ENCODE results near the gene PNLIPRP2.

Gene PNLIPRP2

DNA sequence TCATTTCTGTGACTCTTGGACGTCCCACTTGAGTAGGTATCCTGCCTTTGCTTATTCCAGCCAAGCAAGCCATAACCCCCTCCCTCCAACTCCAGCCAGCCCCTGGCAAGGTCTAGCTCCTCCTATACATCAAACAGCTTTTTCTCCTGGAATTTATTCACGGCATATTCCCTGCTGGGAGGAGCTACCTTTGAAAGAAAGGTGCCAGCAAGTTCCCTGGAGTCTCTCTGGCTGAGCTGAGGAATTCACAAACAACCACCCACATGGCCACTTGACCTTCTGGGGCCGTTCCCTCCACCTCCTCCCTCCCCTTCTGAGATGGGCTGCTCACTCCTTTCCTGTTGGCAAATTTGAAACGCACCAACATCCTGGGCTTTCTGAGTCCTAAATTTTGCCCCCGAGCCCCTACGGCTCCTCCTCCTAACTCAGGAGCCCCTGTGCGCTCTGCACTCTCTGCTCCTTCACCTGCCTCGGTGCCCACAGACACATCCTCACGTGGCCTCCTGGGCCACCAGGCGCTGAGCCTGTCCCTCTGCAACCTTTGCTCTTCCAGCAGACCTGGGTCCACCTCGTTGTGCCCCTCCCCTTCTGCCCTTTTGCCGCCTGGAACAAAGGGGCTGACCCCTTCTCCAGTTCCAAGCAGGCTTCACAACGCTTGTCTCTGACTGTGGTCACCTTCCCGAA lies 73.6 kb downstream of the PNLIPRP2 start:
- in situ Hi-C loops (cut with HindIII; ENCODE audit: low pct_unique_long_range_greater_than_20kb, low sequenced_read_pairs), result no loop called here
- DNase-seq (ENCODE audit: low read depth in 1 of 2, low spot score in 1 of 2), result peak in 1 of 2 experiments; percentile 42
- TF ChIP-seq JUND (IDR thresholded peaks at IDR 0.05; ENCODE audit: low read depth), result no peak
